Measurements from ENCODE around the gene SEMA3B.

GRCh38 chr3:50314342-50314741 is 45.4 kb downstream of the SEMA3B start:
- TF ChIP-seq CTCF (IDR thresholded peaks at IDR 0.05) (no peak), ZFX (IDR thresholded peaks at IDR 0.05; ENCODE audit: borderline replicate concordance) (no peak)
